ENCODE measurements around the gene HDAC4.
"Not testable (repeated sequence)": the region's sequence is repeated elsewhere in the genome, so short reads cannot be mapped to it uniquely, and the experiment has no call there.

Gene HDAC4

DNA sequence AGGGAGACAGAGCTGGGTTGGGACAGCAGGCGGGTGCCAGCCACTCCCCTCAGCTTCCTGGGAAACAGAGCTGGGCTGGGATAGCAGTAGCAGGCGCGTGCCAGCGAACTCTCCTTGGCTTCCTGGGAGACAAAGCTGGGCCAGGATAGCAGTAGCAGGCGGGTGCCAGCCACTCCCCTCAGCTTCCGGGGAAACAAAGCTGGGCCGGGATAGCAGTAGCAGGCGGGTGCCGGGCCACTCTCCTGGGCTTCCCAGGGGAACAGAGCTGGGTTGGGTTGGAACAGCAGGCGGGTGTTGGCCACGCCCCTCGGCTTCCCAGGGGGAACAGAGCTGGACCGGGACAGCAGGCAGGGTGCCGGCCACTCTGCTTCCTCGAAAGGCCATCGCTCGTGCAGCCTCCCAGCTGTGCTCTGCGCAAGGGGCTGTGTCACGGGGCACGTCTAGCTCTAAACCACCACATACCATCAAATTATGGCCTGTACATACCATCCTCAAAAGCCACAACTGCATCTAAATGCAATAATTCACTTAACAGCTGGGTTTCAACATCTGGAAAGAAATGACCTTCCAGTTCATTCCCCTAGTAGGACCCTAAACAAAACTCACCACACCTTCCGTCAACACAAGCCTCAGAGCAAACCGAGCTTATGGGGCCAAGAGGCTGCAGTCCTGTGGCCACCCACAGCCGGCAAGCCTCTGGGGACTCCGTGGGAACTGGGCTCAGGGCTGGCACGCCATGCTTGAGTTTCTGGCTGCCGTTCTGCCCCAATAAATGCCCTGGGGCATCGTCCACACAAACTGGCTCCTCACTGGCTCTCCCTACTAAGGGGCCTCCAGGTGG, 324.7 kb downstream of the HDAC4 start:
- DNase-seq = no peak

DNA sequence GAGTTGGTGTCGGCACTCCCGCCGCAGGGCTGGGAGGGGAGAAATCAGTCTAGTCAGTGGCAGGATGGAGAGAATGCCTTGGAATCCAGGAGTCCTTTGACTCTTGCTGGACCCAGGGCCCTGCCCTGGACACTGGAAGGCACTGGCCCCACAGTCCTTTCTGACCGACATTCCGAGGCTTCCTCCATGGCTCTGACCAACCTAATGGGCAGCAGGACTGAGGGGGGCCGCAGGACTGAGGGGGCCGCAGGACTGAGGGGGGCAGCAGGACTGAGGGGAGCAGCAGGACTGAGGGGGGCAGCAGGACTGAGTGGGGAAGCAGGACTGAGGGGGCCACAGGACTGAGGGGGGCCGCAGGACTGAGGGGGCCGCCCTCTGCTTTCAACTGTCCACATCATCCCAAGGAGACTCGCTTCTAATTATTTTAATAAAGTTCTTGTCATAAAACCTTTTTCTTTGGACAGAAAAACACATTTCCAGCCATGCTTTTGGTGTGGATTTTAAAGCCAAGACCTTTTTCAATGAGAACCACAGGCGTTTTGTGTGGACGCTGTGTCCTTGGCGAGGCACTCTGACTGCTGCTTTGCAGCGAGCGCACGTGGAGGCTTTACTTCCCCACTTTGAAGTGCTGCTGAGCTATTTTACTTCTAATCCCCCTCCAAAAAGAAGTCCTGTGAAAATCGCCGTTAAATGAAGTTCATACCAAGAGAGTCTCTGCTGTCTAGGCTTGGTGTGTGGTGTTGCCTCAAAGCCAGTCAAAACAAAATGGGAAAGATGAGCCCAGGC, 326.9 kb downstream of the HDAC4 start:
- DNase-seq = no peak

DNA sequence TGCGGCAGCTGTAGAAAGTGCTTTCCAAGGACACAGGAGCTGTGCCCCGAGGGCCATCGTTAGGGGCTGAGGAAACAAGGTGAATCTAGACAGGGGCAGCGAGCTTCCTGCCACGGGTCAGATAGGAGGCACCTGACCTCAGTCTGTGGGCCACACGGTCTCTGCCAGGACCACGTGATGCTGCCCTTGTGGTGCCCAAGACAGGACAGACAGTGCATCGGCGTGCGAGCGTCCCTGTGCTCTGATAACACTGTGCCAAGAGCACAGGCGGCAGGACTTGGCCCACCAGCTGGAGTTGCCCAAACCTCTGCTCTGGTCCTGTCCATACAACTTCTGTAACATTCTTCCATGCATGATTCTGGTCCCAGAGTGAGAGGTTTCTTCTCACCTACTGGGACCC, 327.6 kb downstream of the HDAC4 start:
- DNase-seq = no peak

DNA sequence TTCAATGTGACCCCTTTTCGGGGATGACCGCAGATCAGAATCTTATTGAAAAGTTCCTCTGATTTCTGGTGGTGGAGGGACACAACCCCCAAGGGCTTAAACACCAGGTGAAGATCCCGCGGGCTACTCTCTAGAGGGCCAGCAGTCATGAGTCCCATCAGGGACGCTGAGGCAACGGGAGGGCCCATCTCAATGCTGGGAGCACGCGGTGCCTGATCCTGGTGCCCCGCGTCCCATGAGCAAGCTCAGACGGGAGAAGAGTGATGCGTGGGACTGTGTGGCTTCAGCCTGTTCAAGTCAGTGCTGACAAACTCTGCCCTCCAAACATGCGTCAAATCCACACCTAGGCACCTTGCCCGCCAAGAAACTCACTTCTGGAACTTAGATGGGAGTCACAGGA, 328.0 kb downstream of the HDAC4 start:
- DNase-seq = no peak

DNA sequence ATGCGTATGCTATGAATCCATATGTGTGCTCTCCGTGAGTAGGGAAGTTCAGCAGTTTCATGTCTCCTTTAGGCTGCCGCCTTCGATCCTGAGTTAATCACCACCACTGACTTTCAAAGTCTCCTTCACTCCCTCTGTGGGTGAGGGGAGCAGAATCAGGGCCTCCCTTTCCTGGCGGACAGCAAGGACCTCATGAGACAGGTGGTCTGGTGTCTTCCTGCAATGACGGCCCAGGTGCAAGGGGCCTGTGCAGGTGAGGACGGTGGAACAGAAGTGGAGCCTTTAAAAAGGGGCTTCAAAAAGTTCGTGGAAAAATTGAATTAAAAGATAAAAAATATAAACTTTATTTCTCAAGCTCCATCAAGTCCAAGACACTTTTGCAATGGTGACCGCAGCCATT, 330.4 kb downstream of the HDAC4 start:
- no peak for DNase-seq

DNA sequence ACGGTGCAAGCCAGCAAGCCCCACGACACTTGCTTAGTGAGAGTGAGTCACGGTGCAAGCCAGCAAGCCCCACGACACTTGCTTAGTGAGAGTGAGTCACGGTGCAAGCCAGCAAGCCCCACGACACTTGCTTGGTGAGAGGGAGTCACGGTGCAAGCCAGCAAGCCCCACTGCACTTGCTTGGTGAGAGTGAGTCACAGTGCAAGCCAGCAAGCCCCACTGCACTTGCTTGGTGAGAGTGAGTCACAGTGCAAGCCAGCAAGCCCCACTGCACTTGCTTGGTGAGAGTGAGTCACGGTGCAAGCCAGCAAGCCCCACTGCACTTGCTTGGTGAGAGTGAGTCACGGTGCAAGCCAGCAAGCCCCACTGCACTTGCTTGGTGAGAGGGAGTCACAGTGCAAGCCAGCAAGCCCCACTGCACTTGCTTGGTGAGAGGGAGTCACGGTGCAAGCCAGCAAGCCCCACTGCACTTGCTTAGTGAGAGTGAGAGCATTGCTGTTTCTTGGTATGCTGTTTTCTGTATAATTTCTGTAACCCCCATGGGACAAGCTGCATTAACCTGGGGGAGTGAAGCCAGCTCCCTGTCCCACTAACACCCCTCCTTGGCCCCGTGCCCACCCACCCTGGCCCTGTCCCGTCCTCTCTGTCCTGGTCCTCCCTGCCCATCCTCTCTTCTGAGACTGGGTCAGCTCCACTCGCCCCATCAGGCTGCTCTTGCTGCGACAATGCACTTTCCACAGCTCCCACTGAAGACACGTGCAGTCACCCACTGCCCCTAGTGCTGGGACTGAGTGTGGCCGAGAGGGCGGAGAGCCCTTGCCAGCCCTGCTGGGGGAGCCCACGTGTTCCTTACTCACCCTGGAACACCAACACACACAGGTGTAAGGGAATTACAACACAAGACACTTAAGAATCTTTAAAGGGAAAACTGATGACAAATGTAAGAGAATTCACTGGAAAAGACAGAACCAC, 331.2 kb downstream of the HDAC4 start:
- not testable (repeated sequence) for DNase-seq

DNA sequence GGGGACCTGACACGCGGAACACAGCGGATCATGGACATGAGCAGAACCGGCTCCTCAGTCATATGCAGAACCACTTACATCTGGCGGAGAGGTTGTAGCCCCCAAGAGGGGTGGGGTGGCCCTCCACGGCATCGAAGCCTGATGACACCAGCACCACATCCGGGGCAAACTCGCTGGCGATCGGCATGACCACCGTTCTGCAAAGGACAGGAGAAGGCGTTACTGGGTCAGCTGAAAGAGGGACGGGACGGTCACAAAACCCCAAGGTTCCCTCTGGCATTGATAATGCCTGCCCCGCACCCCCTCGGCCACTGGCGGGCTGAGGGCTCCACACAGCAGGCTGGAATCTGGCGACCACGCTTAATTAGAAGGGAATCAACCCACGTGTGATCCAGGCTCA, 332.4 kb downstream of the HDAC4 start:
- DNase-seq = no peak

DNA sequence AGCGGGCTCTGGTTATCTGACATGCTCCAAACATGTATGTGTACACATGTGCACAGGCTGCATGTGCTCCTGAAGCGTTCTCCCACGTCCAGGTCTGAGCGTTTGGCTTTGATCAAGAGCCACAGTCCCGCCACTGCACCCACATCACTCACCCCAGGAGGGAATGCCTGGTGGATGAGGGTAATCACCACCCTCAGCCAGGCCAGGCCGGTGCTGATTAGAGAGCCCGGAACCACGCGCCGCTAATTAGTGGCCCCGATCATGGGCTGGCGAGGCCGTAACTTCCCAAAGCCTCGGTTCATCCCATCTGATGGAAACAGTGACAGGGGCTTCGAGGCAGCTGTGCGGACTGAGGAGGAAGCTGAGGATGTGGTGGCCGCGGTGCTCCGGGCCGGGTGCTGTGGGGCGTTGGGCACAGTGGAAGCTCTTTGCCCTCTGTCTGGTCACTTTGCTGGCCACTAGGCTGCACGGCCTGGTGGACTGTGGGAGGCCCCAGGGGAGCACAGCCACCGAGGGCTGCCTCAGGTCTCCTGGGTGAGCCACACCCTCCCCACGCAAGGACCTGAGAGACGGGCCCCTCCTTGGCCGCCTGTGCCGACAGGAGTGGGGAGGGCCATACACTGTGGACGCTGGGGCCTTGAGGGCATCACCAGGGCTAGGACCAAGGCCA, 333.5 kb downstream of the HDAC4 start:
- DNase-seq = no peak

DNA sequence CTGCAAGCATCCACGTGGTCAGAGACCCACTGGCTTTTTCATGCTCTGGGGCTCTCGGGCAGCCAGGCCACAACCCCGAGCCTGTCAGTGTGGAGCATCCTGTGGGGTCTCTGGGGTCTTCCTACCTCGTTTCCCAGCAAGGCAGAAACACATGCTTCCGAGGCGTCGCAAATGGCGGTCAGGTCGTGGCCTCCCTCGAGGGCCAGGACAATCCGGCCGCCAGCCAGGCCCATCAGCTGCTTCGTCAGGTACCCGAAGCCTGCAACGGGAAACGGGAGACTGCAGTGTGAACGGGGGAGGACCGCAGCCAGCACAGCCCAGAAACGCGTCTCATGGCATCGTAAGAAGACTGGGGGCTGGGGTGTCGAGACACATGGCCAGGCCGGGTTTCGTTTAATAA, 334.2 kb downstream of the HDAC4 start:
- DNase-seq = no peak

DNA sequence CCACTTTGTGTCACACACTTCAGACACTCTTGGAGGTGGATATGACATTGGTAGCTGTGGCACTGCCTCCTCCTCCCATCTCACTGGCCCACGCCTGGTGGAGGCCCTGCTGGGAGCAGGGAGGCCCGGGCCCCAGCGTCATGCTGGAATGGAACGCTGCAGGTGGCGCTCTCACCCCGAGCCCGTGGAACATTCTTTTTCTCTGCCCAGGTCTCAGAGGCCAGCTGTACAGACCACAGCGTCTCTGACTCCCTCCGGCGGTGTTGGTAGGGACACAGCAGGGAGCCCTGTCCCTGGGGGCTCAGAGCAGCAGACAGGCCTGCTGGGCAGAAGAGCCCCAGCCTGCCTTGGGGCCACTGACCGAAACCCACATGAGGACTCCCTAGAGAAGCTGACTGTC, 334.9 kb downstream of the HDAC4 start:
- no peak for DNase-seq

DNA sequence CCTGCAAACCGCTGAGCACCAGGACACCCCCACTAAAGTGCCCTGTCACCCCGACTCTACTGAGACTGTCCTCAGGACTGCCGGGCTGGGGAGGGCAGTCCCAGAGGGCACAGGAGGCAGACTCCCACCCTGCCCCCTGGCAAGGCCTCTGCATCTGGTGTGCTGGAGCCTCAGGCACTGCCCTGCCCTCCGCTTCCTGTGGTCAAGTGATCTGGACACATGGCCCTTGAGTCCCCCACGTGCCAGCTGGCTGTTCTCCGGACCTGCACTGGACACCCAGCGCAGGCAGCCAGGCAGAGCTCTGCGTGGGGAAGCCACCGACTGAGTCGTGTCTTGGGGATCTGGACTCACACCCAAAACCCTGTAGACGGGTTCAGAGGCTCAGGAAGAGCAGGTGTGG, 335.3 kb downstream of the HDAC4 start:
- DNase-seq = no peak

DNA sequence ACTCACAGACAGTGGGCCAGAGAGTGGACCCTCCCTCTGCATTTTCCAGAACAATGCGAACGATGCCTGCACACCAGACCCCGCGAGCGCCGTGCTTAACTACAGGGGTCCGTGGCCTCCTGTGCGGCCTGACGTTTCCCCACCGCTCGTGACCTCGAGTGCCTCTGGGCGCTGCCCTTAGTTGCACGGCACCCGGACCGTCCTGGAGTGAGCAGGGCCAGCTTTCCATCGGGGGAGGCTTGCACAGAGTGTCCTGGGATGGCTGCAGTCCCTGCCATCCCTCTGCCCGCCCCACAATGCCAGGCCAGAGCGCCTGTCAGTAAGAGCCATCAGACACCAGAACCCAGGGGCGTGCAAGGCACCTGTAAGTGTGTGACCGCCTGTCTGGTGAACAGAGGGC, 335.9 kb downstream of the HDAC4 start:
- DNase-seq = no peak

DNA sequence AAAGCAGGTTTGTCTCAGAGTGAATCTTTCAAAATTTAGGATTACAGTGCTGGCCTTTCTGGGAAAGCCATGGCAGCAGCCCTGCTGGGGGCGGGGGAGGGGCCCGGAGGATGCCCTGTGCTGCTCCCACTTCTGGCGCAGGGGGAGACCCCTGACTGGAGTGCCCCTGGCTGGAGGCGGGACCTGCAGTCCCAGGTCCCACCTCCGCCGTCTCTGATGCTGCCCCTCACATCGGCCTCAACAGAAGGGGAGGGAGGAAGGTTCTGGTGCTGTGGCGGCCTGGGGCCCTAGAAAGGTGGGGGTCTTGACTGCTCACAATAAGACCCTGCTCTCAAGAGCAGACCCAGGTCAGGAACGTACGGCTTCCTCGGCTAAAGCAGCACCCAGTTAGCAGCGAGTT, 336.6 kb downstream of the HDAC4 start:
- DNase-seq = no peak

DNA sequence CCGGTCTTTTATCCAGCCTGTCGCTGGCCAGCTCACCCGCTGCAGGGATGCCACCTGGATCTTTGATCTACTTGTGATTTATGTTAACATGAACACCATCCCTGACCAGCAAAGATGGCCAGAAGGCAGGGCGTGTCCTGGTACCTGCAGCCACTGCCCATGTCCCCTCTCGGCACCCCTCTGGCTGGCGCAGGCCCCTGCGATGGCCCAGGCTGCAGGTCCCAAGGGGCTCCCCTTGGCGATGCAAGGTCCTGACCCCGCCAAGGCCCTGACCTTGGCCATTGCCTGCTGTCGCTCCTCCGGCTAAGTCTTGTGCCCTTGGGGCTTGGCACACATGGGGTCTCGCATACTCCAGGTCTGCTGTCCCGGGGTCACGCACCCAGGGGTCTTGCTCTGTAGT, 338.1 kb downstream of the HDAC4 start:
- no peak for DNase-seq

DNA sequence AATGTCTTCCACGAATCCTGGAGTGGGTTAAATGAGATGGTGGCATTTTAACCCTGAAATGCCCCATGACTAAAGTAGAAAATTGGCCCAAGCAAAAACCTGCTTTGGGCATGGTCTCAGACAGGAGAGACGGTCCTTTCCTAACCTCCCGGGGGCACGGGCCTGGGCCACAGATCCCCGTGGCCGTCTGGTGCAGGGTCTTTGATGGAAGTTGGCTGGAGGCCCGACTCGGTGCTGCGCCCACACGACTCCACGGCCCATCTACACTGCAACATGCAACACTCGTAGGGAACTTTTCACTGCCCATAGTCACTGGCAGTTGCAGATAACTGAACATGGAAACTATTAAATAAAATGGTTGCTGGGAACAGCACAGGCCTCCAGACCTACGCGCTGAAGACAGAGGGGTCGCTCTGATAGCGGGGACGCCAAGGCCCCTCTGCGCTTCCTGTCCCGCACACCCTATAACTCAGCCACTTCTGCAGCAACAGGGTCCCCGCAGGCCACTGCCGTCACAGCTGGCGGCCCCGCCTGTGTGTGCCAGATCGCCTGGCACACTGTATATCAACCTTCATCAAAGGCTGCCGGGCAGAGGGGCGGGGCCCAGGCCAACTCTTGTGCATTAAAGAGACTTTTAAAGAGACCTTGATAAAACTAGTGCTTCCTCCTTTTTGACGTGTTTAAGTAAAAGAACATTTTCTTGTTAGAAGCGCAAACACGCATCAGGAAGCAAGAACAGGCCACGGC, 338.8 kb downstream of the HDAC4 start:
- no peak for DNase-seq

DNA sequence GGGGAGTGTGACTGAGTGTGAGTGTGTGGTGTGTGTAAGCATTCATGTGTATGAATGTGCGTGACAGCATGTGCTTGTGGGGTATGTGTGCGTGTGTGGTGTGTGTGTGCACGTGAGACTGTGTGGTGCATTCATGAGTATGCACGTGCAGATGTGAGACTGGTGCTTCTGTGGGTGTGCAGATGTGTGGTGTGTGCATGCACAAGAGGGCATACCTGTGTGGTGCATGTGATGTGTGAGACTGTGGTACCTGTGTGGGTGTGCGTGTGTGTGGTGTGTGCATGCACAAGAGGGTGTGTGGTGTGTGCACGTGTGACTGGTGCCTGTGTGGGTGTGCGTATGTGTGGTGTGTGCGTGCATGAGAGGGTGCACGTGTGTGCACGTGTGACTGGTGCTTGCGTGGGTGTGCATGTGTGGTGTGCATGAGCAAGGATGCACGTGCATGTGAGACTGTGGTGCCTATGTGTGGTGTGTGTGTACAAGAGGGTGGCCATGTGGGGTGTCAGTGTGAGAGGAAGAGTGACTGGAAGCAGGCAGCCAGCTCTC, 339.6 kb downstream of the HDAC4 start:
- DNase-seq = no peak

DNA sequence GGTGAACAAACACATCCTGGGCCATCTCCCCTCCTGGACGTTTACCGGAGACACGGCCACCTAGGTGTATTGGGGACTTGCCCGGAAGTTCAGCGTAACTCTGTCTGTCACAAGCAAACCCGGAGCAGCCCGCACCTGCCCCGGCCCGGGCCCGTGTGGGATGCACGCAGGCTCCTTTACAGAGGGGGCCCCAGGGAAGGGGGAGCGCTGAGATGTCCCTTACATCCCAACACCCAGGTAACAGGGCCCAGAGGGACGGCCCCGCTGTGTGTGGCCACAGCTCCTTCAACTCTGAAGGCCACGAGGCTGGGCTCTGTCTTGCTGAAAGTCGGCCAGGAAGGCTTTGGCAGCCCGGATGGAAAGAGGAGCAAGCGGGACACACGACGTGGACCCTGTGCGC, 340.1 kb downstream of the HDAC4 start:
- DNase-seq = no peak

DNA sequence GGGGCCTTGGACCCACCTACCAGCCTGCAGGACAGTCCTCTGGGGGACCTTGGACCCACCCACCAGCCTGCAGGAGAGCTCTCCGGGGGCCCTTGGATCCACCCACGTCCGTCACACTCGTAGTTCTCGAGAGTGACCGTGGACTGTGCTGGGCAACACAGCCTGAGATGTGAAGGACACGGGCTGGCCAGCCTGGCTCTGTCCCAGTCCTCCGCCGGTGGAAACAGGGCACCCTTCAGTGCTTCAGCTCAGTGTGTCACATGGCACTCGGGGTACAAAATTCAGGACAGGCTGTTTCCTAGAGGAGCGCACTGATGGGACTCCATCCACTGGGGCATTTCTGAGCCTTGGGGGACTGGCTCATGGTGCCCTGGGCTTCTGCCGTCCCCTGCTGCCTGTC, 341.0 kb downstream of the HDAC4 start:
- no peak for DNase-seq

DNA sequence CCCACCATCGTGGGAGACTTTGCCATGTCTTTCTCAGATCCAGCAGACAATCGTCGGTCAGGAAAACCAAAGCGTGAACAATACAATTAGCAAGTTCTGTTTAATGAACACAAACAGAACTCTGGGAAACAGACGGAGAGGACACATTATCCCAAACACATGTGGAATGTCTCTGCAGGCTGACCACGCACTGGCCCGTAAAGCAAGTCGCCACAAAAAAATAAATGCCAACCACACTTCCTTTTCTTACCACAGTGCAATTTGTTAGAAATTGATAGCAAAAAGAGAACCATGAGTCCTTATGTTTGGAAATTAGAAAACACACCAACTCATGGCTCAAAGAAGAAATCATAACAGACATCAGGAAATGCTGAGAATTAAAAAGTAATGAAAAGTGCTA, 342.1 kb downstream of the HDAC4 start:
- DNase-seq = no peak

DNA sequence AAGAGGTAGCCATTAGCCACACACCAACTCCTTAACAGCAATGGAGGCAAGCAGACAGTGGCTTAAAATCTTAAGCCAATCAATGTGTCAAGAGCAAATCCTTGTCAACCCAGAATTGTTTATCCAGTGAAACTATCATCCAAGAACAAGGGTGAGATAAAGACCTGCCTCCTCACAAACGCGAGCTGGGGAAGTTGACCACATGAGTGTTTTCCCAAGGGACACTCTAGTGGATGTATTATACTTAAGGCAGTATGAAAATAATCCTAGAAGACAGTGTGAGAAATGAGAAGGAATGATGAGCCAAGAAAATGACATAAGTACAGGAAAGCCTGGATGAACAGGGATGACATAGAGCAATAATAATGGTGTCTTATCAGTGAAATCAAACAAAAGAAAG, 343.3 kb downstream of the HDAC4 start:
- DNase-seq = no peak

DNA sequence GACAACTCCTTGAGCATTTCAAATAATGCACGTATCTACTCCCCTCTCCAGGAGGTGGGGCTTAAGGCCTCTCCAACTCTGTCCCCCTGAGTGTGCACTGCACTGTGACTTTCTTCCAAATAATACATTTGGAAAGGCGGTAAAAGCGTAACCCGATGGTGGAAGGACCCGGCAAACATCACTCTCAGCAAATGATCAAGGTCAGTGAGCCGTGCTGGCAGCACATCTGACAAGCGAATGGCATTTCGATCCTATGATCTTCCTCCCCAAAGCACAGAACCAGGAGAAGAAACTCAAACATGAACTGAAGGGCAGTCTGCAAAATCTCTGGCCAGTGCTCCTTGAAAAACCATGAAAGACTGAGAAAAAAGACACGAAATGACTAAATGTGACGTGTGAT, 344.2 kb downstream of the HDAC4 start:
- DNase-seq = no peak
